Activated T-helper 1 cell treated with Interleukin-2 at 50 U/mL for 16 hours (primary cell): ENCODE results near the gene ENTREP1.
"Not testable (repeated sequence)": the region's sequence is repeated elsewhere in the genome, so short reads cannot be mapped to it uniquely, and the experiment has no call there.

Experiments
- DNase-seq: peaks from one replicate; pipeline ENCODE4 v3.0.0-alpha.2; 2020; ENCODE audit warnings: low read depth

Gene ENTREP1

DNA sequence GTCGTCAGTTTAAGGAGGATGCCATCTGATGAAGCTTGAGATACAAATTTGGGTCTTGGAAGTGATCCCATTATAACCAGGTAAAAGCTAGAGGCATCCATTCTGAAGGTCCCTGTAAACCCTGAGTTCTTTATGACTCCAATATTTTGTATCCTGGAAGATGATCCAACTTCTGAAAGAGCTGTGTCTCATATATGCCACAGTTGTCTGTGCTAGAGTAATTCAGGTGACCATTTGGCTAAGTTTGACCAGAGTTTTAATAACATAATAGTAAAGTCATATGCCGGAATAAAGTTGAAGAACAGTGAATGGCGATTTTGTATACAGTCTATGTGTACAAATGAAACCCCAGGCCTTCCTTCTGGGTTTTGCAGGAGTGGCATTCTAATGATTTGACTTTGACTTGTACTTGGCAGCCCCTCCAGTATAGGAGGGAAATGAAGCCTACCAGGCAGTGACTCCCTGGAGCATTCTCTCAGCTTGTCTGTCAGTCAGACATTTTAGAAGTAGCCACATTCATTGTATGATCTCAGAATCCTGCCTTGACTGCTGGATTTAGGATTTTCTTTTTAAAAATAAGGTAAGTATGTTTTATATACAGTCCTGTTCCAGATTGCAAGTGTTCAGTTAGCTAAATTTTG lies 39.6 kb downstream of the ENTREP1 start:
- DNase-seq: no peak

DNA sequence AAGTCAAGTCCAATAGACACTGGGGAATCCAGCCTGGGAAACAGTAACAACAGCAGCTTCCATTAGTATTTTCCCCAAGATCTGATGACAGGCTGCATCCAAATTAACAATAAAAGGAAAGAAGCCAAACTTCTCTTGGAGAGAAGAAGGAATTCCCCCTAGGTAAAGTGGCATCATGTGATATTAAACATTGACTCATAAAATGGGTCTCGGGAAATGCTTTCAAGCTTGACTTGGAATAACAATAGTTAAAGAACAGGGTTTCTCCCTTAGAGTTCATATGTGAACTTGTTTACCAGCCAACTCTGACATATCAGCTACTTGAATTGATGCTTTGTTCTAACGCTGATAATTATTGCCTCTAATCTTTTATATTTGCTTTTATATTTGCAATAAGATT lies 45.4 kb downstream of the ENTREP1 start:
- DNase-seq: no peak

- DNase-seq: no peak
Observed at GRCh38 chr9:69371001-69371400, 46.0 kb downstream of the ENTREP1 start.

DNA sequence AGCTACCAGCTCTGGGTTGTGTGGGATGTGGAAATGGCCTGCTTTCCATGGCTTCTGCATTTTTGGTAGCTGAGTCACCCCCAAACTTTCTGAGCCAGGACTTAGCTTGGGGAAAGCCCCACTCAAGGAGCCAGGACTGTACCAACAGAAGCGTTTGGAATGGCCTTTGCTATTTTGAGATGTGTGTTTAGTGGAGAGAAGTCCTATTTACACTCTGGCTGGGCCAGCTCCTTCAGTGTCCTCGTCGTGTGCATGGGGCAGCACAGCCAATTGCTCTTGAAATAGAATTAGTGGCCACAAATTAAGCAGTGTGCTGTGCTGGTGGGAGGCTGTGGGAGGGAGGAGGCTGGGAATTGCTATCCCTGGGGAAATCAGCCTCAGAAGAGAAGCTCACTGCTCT lies 51.6 kb downstream of the ENTREP1 start:
- no peak for DNase-seq

DNA sequence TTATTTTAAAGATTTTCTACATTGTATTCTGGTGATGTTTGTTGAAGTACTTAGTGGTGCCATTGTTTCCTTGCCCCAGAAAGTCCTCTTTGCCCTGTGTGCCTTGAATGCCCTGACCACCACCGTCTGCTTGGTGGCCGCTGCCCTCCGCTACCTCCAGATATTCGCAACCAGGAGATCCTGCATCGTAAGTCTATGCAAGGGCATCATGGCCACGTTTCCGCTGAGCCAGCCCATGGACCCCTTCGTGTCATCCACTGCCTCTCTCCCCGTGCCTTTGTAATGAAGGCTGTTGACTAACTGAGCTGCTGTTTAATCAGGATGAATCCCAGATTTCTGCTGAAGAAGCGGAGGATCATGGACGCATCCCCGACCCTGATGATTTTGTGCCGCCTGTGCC lies 52.3 kb downstream of the ENTREP1 start:
- no peak for DNase-seq

DNA sequence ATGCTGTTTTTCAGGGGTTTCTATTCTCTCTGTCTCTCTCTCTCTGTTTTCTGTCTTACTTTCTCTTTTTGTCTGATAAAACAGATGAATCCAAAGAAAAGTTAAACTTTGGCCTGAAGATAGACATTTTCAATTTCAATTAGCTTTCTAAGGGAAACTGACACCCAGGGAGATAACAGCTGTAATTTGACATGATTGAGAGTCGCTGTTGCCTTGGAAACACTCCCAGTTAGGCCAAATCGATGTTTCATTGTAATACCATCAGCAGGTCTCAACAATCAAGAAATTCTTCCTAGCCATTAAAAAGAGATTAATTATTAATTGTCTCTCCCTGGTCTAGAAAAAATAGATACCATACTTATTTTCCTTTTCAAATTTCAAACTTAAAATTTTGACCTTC lies 53.0 kb downstream of the ENTREP1 start:
- DNase-seq: no peak

DNA sequence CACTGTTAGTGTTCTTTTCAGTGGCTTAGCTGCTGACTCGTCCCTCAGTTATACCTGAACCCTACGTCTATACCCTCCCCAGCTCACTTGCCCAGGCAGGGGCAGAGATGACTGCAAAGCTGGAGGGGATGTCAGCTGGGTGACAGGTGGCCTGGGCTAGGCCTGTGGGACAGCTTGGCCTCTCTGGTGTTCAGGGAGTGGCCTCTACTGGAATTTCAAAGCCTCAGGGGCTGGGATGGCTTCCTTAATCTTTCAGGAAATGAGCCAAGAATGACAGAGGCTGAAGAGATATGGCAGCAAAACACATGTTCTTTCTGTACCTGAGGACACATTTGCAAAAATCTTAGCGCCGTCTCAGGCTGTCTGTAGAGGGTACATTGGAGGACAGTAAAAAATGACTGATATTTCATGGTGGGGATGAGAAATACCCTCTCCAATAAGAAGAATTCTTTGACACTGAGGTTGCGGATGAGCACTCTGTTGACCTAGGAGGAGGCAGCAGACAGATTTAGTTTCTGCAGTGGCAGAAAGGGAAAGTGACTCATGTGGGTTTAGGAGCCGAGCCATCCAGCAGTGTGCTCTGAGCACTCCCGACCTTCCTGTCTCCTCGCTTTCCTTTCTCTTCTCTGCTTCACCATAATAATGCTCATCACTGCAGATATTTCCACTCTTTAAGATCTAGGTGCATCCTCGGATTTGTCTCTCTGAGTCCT lies 54.4 kb downstream of the ENTREP1 start:
- DNase-seq: no peak

GRCh38 chr9:69380301-69380700 lies 55.3 kb downstream of the ENTREP1 start:
- DNase-seq: no peak

DNA sequence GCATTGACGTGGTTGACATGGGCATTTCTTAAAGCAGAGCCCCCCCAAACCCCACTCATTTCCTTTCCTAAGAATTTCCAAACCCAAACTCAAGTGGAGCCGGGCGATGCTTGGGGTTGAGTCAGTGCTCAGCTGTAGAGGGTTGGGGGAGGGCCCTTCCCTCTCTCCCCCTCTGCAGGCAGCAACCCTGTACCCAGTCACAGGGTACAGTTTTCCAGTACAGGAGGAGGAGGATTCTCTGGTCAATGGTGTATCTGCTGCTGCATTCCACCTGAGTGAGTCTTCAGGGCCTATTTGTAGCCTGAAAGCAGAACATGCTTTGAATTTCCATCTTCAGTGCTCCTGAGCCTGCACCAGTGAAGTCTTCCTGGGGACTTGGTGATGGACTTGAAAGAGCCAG lies 55.8 kb downstream of the ENTREP1 start:
- no peak for DNase-seq

DNA sequence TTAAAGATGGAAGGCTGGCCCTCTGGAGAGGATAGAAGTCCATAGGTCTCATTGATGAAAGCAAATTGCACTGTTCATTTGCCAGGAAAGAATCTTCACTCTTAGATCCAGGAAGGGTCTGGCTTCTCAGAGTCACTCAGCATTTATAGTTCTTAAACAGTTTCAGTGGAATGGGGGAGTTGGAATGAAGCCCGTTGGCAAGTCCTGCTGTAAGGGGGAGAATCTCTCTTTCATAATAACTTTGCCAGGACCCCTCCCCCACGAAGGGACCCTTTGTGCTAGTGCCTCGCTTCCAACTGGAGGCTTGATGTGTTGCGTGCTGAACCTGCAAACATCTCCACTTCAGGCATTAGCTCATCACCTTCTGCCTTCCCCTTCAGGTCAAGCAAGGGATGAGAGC lies 57.1 kb downstream of the ENTREP1 start:
- DNase-seq: no peak

DNA sequence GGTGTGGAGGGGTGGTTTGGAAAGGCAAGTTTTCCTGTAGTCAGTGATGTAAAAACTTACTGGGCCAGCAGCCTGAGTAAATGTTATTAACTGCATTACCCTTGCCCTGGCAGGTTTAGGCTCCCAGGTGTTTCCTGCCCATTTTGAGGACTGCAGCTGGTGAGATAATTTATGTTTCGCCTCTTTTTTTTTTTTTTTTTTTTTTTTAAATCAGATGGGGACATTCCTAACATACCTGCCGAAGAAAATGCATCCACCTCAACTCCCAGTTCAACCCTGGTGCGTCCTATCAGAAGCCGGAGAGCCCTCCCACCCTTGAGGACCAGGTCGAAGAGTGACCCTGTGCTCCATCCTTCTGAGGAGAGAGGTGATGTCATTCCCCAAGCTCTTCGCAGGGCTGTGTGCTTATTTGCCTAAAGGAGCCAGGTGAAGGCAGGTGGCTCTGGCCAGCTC lies 60.6 kb downstream of the ENTREP1 start:
- no peak for DNase-seq

- DNase-seq: no peak
Observed at GRCh38 chr9:69386651-69387050, 61.6 kb downstream of the ENTREP1 start.

DNA sequence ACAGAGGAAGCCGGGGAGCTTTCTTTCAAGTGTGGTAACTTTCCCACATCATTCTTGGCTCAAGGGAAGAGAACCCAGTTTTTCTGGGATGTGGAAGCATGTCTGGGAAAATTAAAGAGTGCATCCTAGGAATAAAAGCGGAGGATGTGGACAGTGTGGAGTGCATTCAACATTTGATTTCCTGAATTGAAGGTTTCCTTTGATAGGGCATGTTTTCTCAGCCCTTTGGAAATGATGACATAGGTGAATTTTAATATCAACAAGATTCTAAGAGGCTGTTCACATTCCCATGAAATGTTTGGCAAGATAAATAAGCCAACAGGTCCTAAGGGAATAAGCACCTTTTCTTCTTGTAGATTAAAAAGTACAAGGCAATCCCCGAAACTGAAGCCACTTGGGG lies 63.6 kb downstream of the ENTREP1 start:
- no peak for DNase-seq

GRCh38 chr9:69389437-69389995 lies 64.5 kb downstream of the ENTREP1 start:
- no peak for DNase-seq

DNA sequence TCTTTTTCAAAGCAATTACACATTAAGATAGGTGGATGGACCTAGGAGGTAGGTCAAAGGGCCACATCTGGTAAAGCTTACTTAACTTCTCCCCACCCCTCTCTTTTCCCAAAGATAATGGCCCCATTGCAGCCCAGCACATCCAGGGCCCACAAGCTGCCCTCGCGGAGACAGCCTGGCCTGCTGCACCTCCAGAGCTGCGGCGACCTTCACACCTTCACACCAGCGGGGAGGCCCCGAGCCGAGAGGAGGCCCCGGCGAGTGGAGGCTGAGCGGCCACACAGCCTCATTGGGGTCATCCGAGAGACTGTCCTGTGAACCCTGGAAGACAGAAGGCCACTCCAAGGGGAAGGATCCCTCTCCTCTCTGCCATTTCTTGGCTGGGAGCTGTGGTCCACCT lies 66.5 kb downstream of the ENTREP1 start:
- DNase-seq: no peak

GRCh38 chr9:69391946-69392345 lies 66.9 kb downstream of the ENTREP1 start:
- no peak for DNase-seq

DNA sequence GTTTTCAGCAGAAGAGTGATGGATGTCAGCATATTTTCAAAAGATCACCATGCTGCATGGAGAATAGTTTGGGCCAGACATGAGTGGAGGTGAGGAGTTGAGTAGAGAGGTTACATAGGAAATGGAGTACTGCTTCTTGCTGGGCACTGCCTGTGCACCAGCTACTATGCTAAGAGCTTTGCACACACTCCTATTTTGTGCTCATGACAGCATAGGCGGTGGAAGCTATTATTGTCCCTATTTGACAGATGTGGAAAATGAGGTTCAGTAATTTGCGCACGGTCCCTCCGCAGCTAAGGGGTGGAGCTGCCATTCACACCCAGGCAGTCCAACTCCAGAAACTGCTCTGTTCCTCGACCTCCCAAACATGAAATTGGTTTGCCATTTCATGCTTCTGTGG lies 67.8 kb downstream of the ENTREP1 start:
- no peak for DNase-seq

GRCh38 chr9:69393425-69393824 lies 68.4 kb downstream of the ENTREP1 start:
- no peak for DNase-seq

DNA sequence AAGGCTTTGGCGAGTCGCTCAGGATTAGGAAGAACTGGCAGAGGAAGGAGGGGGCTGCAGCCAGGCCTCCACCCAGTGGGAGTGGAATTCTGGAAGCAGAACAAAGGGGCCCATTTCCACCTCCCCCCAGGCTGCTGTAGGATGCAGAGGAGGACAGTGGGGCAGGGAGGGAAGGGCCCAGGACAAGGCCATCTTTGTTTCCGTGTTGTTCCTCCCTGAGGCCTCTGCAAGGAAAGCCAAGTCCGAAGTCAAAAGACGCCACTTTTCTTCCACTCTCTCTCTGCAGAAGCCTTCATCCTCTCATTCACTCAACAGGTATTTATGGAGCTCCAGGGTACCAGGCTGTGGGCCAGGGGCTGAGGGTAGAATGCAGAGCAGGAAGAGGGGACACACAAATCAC lies 70.7 kb downstream of the ENTREP1 start:
- no peak for DNase-seq

- no peak for DNase-seq
Observed at GRCh38 chr9:69396759-69397158, 71.7 kb downstream of the ENTREP1 start.

GRCh38 chr9:69397384-69398214 lies 72.6 kb downstream of the ENTREP1 start:
- no peak for DNase-seq

- DNase-seq: no peak
Observed at GRCh38 chr9:69400470-69400869, 75.5 kb downstream of the ENTREP1 start.

GRCh38 chr9:69409936-69410335 lies 84.9 kb downstream of the ENTREP1 start:
- not testable (repeated sequence) for DNase-seq
